Neural progenitor cell (in vitro differentiated cells): ENCODE data around the gene GATAD1. TPM values are rescaled to one million over a fixed set of nuclear protein-coding genes. Genes with fewer than 3 reads are reported as not detected.

Experiments
- DNase-seq: peaks from one replicate; pipeline ENCODE4 v3.0.0-alpha.2; 2016; ENCODE audit warnings: low spot score
- H2AFZ ChIP-seq: fragments of 200-600 bp; sonication (generic); replicated peaks from 2 replicates; pipeline ENCODE4 v1.6.1; 2016; ENCODE audit warnings: antibody characterized with exemption
- H3F3A ChIP-seq: fragments of 200-600 bp; sonication (generic); 2 replicates; pipeline ENCODE4 v1.6.1; 2016; ENCODE audit warnings: antibody characterized with exemption, low read depth
- H3K27ac ChIP-seq: fragments of 200-600 bp; sonication (generic); 2 replicates; pipeline ENCODE4 v1.5.1; 2016; ENCODE audit warnings: mild to moderate bottlenecking
- H3K27me3 ChIP-seq: fragments of 200-600 bp; sonication (generic); 2 replicates; pipeline ENCODE4 v1.6.1; 2016; ENCODE audit warnings: mild to moderate bottlenecking, moderate library complexity
- H3K36me3 ChIP-seq: fragments of 200-600 bp; sonication (generic); 2 replicates; pipeline ENCODE4 v1.5.1; 2016
- H3K4me1 ChIP-seq: fragments of 200-600 bp; sonication (generic); 2 replicates; pipeline ENCODE4 v1.6.1; 2016; ENCODE audit warnings: mixed run types
- H3K4me2 ChIP-seq: fragments of 200-600 bp; sonication (generic); 2 replicates; pipeline ENCODE4 v1.6.1; 2016
- H3K4me3 ChIP-seq: fragments of 200-600 bp; sonication (generic); 2 replicates; pipeline ENCODE4 v1.5.1; 2016
- H3K79me2 ChIP-seq: fragments of 200-600 bp; sonication (generic); 2 replicates; pipeline ENCODE4 v1.6.1; 2016; ENCODE audit warnings: low read depth
- H3K9ac ChIP-seq: fragments of 200-600 bp; sonication (generic); 2 replicates; pipeline ENCODE4 v1.6.1; 2016
- H3K9me3 ChIP-seq: fragments of 200-600 bp; sonication (generic); 2 replicates; pipeline ENCODE4 v1.5.1; 2016; ENCODE audit warnings: low read depth
- H4K20me1 ChIP-seq: fragments of 200-600 bp; sonication (generic); 2 replicates; pipeline ENCODE4 v1.6.1; 2016; ENCODE audit warnings: low read depth
- H3K27ac Mint-ChIP-seq: 3 replicates; pipeline ENCODE4 v1.8.0; 2021; ENCODE audit warnings: mixed read lengths
- H3K27me3 Mint-ChIP-seq: 2 replicates; pipeline ENCODE4 v1.8.0; 2022; ENCODE audit warnings: low read depth, mild to moderate bottlenecking, inconsistent platforms, moderate library complexity, mixed read lengths; ENCODE audit not compliant: insufficient read depth
- H3K36me3 Mint-ChIP-seq: 3 replicates; pipeline ENCODE4 v1.8.0; 2021; ENCODE audit warnings: mixed read lengths
- H3K4me1 Mint-ChIP-seq: 3 replicates; pipeline ENCODE4 v1.8.0; 2021; ENCODE audit warnings: mixed read lengths
- H3K4me3 Mint-ChIP-seq: 3 replicates; pipeline ENCODE4 v1.8.0; 2021; ENCODE audit warnings: mild to moderate bottlenecking, moderate library complexity, mixed read lengths
- H3K9me3 Mint-ChIP-seq: 3 replicates; pipeline ENCODE4 v1.8.0; 2020; ENCODE audit warnings: mixed read lengths
- EZH2 ChIP-seq: fragments of 200-600 bp; sonication (generic); IDR thresholded peaks from 2 replicates; pipeline ENCODE4 v1.6.1; 2017; ENCODE audit warnings: antibody characterized with exemption, mild to moderate bottlenecking, moderate library complexity
- EZH2phosphoT487 ChIP-seq: fragments of 200-600 bp; sonication (generic); IDR thresholded peaks from 2 replicates; pipeline ENCODE4 v1.6.1; 2017; ENCODE audit warnings: antibody characterized with exemption
- total RNA-seq: library from RNA; depleted of rRNA; stranded (reverse); fragments of >200 nt; gene quantifications from 2 replicates; pipeline ENCODE4 v1.2.3, GENCODE V29; 2015; ENCODE audit warnings: low replicate concordance
- TF ChIP-seq, protein P1 (sequence below): fragments of 200-600 bp; sonication (generic); IDR thresholded peaks from 2 replicates; pipeline ENCODE4 v1.5.1; 2017; ENCODE audit warnings: antibody characterized with exemption, mild to moderate bottlenecking

Gene GATAD1
- total RNA-seq, 1 donor from 2014 or later, result 56.5 TPM

DNA sequence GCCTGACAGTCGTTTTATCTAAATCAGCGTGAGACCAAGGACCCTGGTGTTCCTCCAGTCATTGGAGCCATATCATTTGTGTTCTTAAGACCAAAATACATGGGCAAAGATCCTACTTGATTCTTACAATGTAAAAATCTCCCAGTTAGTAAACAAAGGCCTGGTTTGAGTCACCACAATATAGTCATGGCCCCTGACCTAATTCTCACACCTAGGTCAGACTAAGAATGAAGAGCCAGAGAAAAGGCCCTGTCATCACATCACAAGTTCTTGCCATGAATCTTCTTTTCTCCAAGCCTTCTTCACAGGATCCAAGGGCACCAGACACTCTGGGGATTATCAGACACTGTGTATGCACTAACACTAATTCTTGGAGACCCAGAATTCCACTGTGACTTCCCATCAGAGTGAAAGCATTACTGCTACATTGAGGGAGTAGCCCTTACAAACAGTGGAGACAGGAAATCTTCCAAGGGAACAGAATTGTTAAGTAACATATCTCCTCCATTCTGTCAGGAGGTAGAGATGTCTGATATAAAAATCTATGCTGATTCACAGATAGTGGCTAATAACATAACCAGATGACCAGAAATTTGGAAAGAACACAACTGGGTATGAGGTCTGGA, 38.1 kb downstream of the GATAD1 start:
- no peaks in the 10 kb centered on the region for H4K20me1 ChIP-seq
- no peaks in the 10 kb centered on the region for H3F3A ChIP-seq
- no peaks in the 10 kb centered on the region for H3K79me2 ChIP-seq
- no peak overlapping the region for H3K27ac ChIP-seq
- no peak for DNase-seq
- H3K4me1 Mint-ChIP-seq, result no peaks in the 10 kb centered on the region
- H3K4me2 ChIP-seq, result no peak overlapping the region
- H3K36me3 ChIP-seq, result no peaks in the 10 kb centered on the region
- H3K36me3 Mint-ChIP-seq, result peaks cover 8% of the 10 kb centered on the region
- H3K9ac ChIP-seq, result no peak overlapping the region
- TF ChIP-seq EZH2, result no peak
- no peak for TF ChIP-seq EZH2phosphoT487
- TF ChIP-seq, protein P1, sequence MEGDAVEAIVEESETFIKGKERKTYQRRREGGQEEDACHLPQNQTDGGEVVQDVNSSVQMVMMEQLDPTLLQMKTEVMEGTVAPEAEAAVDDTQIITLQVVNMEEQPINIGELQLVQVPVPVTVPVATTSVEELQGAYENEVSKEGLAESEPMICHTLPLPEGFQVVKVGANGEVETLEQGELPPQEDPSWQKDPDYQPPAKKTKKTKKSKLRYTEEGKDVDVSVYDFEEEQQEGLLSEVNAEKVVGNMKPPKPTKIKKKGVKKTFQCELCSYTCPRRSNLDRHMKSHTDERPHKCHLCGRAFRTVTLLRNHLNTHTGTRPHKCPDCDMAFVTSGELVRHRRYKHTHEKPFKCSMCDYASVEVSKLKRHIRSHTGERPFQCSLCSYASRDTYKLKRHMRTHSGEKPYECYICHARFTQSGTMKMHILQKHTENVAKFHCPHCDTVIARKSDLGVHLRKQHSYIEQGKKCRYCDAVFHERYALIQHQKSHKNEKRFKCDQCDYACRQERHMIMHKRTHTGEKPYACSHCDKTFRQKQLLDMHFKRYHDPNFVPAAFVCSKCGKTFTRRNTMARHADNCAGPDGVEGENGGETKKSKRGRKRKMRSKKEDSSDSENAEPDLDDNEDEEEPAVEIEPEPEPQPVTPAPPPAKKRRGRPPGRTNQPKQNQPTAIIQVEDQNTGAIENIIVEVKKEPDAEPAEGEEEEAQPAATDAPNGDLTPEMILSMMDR, result no peak
- H3K4me1 ChIP-seq, result no peaks in the 10 kb centered on the region
- H3K27me3 Mint-ChIP-seq, result no peaks in the 10 kb centered on the region
- no peaks in the 10 kb centered on the region for H3K9me3 ChIP-seq
- H3K27me3 ChIP-seq, result no peaks in the 10 kb centered on the region
- H3K4me3 ChIP-seq, result no peak overlapping the region
- no peaks in the 10 kb centered on the region for H3K9me3 Mint-ChIP-seq
- H2AFZ ChIP-seq, result no peak overlapping the region
- H3K27ac Mint-ChIP-seq, result no peak overlapping the region
- H3K4me3 Mint-ChIP-seq, result no peak overlapping the region

DNA sequence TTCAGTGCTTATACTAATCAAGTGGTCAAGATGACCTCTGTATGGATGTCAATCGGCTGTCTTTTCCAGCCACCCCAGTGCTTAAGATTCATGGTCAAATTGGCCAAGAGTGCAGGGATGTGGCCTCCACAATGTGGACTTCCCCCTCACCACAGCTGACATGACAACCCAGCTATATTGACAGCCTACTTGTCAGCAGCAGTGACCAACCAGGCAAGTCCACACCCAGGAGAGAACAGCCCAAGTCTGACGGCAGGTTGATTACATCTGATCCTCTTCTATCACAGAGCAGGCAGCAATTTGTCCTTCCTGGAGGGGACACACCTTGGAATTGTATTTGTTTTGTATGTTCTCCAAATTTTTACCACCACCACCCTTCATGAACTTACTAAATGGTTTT, 38.7 kb downstream of the GATAD1 start:
- Mint-ChIP-seq H3K4me1 (no peaks in the 10 kb centered on the region), H3K27ac (no peak overlapping the region), H3K36me3 (peaks cover 8% of the 10 kb centered on the region), H3K4me3 (no peak overlapping the region), H3K27me3 (no peaks in the 10 kb centered on the region), H3K9me3 (no peaks in the 10 kb centered on the region)
- Histone ChIP-seq H3F3A (no peaks in the 10 kb centered on the region), H3K36me3 (no peaks in the 10 kb centered on the region), H3K4me2 (no peak overlapping the region), H3K9ac (no peak overlapping the region), H3K4me1 (no peaks in the 10 kb centered on the region), H3K79me2 (no peaks in the 10 kb centered on the region), H3K27ac (no peak overlapping the region), H2AFZ (no peak overlapping the region), H3K9me3 (no peaks in the 10 kb centered on the region), H3K4me3 (no peak overlapping the region), H4K20me1 (no peaks in the 10 kb centered on the region), H3K27me3 (no peaks in the 10 kb centered on the region)
- TF ChIP-seq EZH2 (no peak), EZH2phosphoT487 (no peak)
- TF ChIP-seq, protein P1, result no peak
- DNase-seq, result no peak

DNA sequence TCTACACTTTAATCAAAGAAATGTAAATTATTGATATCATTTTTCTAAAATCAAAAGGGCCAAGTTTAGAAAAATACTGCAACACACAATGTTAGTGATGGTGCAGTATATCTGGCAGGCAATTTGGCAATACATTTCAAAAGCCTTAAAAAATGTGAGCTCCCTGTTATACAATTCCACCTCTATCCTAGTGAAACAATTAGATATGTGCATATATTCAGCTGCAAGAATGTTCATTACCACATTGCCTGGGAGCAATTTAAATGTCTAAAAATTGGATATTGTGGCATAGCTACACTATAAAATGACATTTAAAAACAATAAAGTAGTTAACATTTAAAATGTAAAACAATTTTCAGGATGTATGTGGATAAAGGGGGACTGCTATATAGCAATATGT, 40.5 kb downstream of the GATAD1 start:
- H3K27me3 Mint-ChIP-seq, result no peaks in the 10 kb centered on the region
- no peak overlapping the region for H2AFZ ChIP-seq
- no peak for DNase-seq
- H3K4me3 Mint-ChIP-seq, result no peak overlapping the region
- H3K79me2 ChIP-seq, result no peaks in the 10 kb centered on the region
- peaks cover 12% of the 10 kb centered on the region for H3K36me3 Mint-ChIP-seq
- H3K36me3 ChIP-seq, result no peaks in the 10 kb centered on the region
- no peaks in the 10 kb centered on the region for H3K4me1 Mint-ChIP-seq
- no peak overlapping the region for H3K27ac ChIP-seq
- no peak overlapping the region for H3K4me2 ChIP-seq
- H4K20me1 ChIP-seq, result no peaks in the 10 kb centered on the region
- no peaks in the 10 kb centered on the region for H3K4me1 ChIP-seq
- no peak overlapping the region for H3K4me3 ChIP-seq
- no peaks in the 10 kb centered on the region for H3F3A ChIP-seq
- H3K27me3 ChIP-seq, result no peaks in the 10 kb centered on the region
- TF ChIP-seq, protein P1, result no peak
- TF ChIP-seq EZH2, result no peak
- no peak for TF ChIP-seq EZH2phosphoT487
- H3K9ac ChIP-seq, result no peak overlapping the region
- no peaks in the 10 kb centered on the region for H3K9me3 ChIP-seq
- H3K9me3 Mint-ChIP-seq, result no peaks in the 10 kb centered on the region
- no peak overlapping the region for H3K27ac Mint-ChIP-seq
